Mesenteric fat pad (tissue), 1 donor: ENCODE data around the gene KRTAP5-6. TPM values are rescaled to one million over a fixed set of nuclear protein-coding genes. Genes with fewer than 3 reads are reported as not detected.

Source experiments
- DNase-seq: peaks from one replicate; pipeline ENCODE4 v3.0.0-alpha.2; 2020; ENCODE audit warnings: low spot score
- total RNA-seq: library from RNA; stranded (reverse); fragmentation: NEBNext Ultra II Directional; extraction: Animal tissue kit (Norgen Biotek cat#: 25700); gene quantifications from one replicate; pipeline ENCODE4 v1.2.1, GENCODE V29; 2021
- donor health status: DM: yes; HTN: yes; CAD: no.

Gene KRTAP5-6
- total RNA-seq, 1 donor from 2014 or later, result not detected

GRCh38 chr11:1701091-1701807 is 4.3 kb downstream of the KRTAP5-6 start:
- peak; percentile 72 for DNase-seq

GRCh38 chr11:1702506-1702905 is 5.5 kb downstream of the KRTAP5-6 start:
- peak; percentile 59 for DNase-seq

DNA sequence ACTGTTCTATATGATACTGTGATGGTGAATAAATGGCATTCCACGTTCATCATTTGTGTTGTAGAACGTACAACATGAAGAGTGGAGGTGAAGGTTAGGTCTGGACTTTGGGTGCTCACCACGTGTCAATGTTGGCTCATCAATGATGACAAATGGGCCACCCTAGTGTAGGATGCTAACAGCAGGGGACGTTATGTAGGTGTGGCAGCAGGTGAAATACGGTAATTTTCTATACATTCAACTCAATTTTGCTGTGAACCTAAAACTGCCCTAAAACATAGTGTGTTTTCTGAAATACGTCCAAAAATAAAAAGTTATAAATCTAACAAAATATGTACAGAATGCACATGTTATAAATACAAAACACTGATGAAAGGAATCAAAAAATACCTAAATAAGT is 6.2 kb downstream of the KRTAP5-6 start:
- DNase-seq, result no peak

GRCh38 chr11:1705126-1706052 is 8.4 kb downstream of the KRTAP5-6 start:
- DNase-seq, result peak; percentile 24

- DNase-seq, result peak; percentile 82
Measured at GRCh38 chr11:1706634-1707400, 9.8 kb downstream of the KRTAP5-6 start.

DNA sequence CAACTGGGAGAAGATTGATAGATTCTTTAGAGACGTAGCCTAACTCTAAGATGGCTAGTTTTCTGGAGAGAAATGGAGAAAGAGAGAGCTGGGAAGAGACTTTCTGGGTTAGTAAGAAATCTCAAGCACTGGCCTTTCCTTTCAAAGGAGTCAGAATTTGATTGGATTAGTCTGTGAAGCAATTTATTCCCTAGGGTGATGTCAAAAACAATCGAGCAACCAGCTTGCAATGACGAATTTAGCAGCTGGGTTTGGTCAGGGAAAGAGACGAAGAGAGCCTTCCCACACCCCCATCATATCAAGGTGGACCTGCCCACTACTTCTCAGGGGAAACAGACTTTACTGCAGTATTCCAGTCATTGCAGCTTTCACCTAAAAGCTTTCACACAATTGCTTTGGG is 10.8 kb downstream of the KRTAP5-6 start:
- DNase-seq, result peak; percentile 22

DNA sequence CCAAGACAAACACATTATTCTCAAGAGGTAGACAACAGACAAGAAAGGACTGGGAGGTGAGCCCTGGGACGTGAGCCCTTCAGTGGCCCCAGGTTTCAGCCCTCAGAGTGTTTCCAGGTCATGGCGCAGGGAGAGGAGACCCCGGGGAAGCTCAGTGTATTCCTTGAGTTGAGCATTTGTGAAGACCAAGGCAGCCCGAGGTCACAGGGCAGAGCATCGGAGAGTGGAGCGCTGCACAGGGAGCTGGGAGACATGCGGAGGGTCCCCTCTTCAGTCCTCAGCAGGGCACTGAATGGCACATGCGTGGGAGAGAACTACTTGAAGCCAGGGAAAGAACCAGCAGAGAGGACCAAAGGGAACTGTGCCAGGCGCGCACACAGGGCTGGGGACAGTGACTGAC is 11.7 kb downstream of the KRTAP5-6 start:
- peak; percentile 62 for DNase-seq

GRCh38 chr11:1714908-1715885 is 18.2 kb downstream of the KRTAP5-6 start:
- DNase-seq, result peak; percentile 75

DNA sequence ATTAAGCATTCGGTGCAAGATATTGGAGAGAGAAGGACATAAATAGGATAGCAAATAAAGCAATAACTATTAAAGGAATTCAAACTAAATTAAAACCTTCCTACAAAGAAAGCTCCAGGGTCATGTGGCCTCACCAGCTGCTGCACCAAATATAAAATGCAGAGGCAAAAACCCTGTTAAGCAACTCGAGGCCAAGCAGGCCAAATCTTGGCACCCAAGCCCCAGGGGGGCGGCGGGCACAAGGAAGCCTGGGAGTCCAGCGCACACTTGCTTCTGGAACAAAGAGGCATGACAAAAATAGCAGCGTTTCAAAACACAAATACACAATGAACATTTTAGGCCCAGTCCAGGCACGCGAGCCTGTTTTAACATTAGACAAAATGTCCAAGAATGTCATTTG is 20.8 kb downstream of the KRTAP5-6 start:
- peak; percentile 47 for DNase-seq

- DNase-seq, result peak; percentile 55
Measured at GRCh38 chr11:1718326-1718725, 21.3 kb downstream of the KRTAP5-6 start.

DNA sequence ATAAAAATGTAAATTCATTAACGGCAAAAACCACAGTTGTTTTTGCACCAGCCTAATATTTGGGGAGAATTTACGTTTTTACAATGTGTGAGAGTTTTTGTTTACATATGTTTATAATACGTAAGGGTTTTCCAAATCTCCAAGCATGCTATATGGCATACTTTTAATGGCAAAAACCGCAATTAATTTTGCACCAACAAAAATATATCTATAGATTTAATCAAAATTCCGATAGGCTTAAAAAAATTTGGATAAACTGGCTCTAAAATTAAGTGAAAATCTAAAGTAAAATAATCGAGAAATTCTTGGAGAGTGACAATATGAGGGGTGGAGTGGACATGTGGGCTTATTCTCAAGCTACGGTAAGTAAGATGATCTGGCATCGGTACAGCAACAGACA is 22.8 kb downstream of the KRTAP5-6 start:
- DNase-seq, result no peak

DNA sequence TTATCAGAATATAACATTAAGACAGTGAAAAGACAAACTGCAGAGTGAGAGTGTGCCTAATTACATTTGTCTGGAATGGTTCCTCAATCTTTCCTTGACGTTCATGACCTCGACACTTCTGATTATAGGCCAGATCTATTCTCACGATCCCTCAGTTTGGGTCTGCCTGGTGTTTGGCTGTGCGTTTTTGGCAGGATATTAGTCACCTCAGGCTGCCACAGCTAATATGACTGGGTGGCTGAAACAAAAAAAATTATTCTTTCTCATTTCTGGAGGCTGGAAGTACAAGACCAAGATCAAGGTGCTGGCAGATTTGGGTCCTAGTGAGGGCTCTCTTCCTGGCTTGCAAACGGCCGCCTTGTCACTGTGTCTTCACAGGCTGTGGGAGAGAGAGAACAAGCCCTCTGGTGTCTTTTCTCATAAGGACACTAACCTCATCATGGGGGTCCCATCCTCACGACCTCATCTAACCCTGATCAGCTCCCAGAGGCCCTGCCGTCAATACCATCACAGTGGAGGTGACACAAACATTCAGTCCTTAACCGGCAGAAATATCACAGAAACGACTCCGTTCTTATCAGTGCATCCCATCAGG is 30.2 kb downstream of the KRTAP5-6 start:
- DNase-seq, result peak; percentile 75

GRCh38 chr11:1727861-1728260 is 30.9 kb downstream of the KRTAP5-6 start:
- peak; percentile 26 for DNase-seq

DNA sequence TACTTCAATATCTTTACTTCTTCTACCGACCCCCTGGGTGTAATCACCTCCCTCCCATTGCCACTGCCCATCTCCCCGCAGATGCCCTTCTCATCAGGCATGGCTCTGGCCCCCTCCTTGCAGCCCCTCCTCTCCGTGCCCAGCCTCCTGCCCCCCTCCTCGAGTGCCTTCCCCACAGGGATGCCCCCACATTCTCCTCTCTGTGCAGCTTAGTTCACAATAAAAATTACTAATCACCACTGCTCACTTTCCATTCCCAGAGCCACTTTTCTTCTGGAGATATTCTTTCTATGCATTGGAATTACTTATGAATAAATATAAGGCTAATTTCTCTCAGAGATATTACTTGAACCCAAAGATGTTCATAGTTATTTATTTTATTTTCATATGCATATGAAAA is 31.3 kb downstream of the KRTAP5-6 start:
- DNase-seq, result peak; percentile 33

- DNase-seq, result no peak
Measured at GRCh38 chr11:1728931-1729691, 32.1 kb downstream of the KRTAP5-6 start.

DNA sequence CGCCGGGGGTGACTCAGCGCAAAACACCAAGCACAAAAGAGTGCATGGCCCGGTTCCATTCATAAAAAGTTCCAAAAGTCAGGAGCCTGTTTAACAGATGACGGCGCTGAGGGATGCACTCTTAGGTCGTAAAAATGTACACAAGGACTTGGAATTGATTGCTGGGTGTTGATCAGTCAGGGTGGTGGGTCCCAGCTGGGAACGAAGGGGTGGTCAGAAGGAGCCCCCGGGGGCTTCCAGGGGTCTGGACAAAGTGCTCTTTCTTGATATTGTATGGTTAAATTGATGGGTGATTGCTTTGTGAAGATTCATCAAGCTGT is 32.7 kb downstream of the KRTAP5-6 start:
- peak; percentile 53 for DNase-seq

- peak; percentile 69 for DNase-seq
Measured at GRCh38 chr11:1730059-1730629, 33.1 kb downstream of the KRTAP5-6 start.

GRCh38 chr11:1731451-1732059 is 34.6 kb downstream of the KRTAP5-6 start:
- no peak for DNase-seq
